CD4-positive, alpha-beta T cell treated with Interleukin-12 subunit alpha and Interleukin-12 subunit beta, for 1 hour (primary cell): Measurements from ENCODE around the gene ROCK2.
A peak's percentile ranks its signal among the peaks of the same experiment; 100 is the strongest.

Source experiments
- DNase-seq: peaks from one replicate; pipeline ENCODE4 v3.0.0-alpha.2; 2020

ROCK2 gene

DNA sequence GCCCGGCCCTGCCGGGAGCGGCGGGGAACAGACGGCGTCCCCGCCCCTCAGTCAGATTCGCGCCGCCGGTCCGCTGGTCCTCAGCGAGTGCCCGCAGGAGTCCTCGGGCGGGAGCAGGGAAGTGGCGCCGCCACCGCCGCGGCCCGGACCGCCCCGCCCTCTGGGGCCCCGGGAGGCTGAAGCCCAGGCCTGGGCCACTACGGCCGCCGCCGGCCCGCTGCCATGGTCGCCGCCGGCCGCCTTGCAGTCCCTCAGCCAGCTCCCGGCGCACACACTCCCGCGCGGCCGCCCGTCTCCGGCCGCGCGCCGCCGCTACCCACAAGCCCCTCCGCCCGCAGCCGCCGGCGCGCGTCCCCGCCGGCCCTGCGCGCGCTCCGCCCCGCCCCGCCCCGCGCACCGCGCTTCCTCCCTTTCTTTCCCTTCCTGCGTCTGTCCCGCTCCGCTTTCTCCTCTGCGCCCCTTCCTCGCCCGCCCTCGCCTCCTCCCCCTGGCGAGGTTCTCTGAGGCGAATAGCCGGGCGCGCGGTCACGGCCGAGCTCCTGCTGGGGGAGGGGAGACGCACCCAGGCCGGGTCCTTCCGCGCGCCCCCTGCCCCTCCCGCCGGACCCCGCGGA lies at the start of gene ROCK2:
Gene ROCK2, minus strand, starts transcription at position 295 of the 614 bp plus-strand sequence. CDS start 500 bp downstream, outside the sequence.
- DNase-seq: peak; percentile 72

DNA sequence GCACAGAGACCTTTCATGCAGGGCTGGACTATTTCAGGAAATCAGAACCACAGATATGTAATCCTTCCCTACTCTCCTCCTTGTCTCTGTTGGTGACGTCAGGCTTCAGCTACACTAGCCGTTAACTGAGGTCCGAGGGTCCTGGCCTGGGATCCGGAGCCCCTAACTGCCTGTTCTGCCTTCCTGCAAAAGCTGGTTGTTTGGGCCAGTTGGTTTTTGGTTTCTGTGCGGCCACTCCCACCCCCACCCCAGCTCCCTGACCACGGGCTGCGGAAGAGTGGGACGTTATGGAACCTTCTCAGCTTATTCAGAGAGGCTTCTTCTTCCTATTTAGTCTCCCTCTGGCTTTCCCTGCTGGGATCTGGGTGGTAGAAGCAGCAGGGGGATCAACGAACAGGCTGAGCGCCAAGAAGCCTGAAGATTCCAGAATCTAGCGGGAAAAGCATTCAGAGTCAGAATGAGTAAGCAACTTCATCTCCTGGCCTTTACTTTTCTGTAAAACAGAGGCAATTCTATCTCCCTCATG lies 49.3 kb upstream of the ROCK2 start:
- no peak for DNase-seq

DNA sequence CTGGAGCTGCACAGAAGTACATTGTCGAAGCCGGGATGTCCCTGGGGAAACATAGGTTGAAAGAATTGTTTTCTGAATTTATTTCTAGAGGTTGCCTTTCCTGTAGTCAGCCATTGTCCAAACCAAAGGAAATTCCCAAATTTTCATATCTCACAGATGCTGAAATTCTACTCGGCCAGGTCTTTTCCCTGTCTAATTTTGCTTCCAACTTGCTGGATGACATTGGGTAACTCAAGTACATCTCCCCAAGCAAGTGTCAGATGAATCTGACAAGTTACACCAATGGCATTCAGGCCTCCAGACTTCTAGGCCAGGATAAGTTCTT lies 47.5 kb upstream of the ROCK2 start:
- DNase-seq: no peak

DNA sequence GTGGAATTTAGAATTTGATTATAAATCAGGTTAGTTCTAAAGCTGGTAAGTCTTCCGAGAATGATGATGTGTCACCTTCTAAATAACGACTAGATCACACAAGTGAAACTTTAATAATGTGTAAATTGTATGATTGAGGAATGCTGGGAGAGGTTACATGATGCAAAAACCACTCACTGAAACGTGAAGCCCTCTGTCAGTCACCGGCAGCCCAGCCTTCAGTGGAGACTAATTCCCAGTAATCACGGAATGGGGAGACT lies 45.9 kb upstream of the ROCK2 start:
- no peak for DNase-seq

DNA sequence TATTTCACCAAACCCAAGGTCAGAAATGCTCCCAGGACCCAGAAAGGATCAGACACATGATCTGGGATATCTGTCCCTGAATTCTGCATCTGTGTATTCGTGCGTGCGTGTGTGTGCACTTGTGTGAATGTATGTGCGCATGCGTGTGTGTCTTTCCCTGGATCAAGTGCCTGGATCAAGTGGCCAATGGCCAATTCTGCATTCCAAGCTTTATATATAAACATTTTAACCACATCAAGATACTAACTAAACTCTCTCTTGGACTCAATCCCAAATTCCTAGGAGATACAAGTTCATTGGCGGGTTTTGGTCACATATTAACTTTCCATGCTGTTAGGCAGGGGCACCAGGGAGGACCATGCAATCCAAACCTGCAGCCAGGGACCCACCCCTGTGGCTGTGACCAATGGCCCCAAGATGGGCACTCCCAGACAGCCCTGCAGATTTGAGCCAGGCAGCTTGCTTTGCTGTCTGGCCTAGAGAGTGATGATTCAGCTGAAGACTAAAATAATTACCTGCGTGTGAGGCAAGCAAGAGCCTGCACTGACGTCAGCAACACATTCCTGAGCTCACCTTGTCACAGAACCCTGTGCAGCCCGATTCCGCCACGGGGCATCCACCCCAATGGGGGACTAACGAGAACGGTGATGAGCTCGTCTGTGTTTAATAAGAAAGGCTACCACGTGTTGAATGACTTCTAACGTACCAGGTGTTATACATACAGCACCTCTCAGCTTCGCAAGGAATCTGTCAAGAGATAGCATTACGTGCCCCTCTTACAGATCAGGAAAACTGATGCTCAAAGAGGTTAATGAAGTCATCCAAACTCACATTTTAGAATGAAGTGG lies 45.3 kb upstream of the ROCK2 start:
- DNase-seq: no peak

DNA sequence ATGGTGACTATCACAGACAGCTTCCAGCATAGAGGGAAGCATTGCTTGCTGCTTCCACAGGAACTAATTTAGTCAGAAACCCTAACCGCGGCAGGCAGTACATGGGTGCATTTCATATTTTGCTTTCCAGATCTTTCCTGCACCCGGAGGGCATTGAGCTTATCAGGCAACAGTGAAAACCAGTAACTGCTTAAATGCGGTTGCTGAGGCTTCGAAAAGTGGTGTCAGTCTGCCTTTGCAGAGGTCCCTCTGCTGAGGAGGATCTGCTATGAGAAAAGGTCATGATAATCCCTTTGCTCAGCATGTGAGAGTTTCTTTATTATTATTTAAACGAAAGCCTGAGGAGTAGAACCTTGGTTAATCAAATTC lies 44.6 kb upstream of the ROCK2 start:
- no peak for DNase-seq

DNA sequence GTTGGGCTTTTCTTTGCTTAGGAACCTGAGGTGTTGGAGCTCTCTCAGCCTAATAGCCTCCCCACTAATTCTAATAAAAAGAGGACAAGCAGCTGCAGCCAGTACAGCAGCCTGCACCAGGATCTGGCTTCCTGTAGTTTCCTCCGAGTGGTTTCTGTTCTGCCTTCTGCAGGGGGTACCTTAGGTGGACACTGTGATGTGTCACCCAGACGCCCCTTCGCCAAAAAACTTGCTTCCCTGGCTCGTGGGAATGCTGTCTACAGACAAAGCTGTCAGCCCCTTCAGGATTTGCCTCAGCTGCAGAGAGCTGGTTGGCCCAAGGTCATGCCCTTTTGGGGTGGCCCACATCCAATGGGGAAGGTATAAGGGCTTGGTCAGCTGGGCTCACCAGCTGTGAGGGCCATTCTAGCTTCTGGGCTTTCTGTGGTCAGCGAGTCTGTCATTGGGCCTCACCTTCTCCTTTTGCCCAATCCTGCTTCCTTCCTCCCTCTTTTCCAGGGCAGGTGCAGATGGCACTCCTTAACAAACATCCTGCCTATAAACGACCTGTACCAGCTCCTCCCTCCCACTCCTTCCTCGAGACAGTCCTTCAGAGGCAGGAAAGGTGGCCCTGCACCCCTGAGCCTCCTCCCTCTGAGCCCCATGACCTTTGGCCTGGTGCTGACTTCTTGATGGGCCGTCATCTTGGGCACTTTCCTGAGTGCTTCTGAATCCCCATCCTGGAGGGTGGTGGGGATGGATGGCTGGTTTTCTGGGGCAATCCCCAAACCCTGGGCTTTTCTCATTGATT lies 44.0 kb upstream of the ROCK2 start:
- no peak for DNase-seq

DNA sequence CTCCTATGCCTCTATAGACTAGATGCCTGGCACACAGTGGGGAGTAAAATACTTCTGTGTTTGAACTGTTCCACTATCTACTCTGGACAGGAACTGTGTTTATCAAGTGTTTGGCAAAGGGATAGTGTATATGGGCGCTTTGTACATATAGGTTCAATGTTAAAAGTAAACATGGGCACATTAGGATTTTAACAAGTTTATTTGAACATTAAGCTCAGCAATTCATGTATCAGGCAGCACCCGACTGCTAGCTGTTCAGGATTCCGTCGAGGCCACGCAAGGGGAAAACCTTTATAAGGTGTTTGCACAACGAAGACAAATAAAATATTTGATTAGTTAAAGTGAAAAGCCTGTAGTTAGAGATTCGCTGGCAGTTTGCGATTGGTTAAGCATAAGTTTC lies 43.4 kb upstream of the ROCK2 start:
- no peak for DNase-seq

DNA sequence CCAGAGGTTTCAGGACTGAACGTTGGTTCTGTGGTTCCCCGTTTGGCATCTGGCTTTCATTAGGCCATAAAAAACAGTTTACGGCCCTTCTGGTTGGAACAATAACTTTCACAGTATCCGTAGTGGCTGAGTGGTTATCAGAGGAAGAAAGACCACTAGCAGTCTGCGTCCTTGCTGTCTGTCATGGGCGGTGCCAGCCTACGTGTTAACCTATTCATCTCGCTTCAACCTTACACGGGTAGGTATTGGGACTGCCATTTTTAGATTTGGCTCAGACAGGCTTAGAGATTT lies 42.6 kb upstream of the ROCK2 start:
- DNase-seq: no peak

DNA sequence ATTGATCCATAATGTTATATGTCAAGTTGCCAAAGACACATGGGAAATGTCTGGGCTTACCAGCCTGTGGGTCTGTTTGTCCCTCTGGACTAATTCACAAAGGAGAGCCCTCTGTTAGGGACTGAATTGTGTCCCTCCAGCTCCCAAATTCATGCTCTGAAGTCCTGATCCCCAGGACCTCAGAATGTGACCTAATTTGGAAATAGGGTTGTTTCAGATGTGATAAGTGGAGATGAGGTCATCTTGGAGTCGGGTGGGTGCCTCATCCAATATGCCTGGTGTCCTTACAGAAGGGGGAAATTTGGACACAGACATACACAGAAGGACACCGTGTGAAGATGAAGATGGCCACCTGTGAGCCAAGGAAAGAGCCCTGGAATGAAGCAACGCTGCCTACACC lies 41.4 kb upstream of the ROCK2 start:
- DNase-seq: no peak

DNA sequence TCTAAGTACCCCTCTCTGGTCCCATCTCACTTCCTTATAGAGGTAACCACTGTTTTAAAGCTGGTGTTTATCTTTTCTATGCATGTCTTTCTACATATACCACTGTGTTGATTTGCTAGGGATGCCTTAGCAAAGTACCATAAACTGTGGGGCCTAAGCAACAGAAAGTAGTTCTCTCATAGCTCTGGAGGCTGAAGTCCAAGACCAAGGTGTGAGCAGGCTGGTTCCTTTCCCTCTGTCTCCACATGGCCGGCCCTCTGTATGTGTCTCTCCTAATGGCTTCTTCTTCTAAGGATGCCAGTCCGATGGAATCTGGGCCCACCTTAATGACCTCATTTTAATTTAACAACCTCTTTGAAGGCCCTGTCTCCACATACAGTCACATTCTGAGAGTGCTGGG lies 40.8 kb upstream of the ROCK2 start:
- DNase-seq: no peak

DNA sequence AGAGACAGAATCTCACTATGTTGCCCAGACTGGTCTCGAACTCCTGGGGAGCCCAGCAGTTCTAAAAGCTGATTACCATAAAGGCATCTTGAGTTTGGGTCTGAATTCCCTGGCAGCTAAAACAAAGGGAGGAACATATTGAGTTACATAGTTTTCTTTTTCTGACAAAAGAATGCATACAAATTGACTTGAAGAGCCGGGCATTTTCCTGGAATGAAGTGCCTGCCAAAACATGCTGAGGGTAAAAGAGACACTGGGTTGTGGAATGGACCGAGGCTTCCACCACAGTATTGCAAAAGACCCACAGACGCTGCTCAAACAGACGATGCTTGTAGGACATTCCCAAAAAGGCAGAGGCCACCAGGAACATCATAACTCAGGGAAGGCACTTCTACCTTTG lies 35.1 kb upstream of the ROCK2 start:
- DNase-seq: no peak

DNA sequence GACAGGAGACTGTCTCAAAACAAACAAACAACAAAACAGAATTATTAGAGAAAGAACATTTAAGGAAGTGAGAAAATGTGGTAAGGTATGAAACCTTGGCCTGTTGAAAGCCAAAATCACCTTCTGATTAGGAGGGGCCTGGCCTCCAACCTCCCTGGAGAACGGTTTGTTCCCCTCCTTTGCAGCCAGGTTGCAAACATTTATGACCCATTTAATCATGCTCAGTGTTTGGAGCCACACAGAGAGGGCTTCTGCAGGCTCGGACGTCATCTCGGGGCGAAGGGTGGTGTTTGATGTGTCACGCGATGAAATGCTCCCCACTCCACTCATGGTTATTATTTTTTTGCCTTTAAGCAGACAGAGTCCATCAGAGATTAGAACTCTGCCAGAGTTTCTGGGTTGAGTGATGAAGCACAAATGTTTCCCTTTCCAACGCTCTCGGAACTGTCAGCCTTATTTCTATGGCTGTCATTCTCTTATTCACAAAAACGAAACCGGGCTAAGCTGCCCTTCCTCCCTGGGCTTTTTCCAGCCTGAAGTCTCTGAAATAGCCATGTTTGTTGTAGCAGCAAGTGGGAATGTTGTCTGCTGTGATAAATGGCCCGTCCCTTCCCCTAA lies 33.6 kb upstream of the ROCK2 start:
- no peak for DNase-seq

DNA sequence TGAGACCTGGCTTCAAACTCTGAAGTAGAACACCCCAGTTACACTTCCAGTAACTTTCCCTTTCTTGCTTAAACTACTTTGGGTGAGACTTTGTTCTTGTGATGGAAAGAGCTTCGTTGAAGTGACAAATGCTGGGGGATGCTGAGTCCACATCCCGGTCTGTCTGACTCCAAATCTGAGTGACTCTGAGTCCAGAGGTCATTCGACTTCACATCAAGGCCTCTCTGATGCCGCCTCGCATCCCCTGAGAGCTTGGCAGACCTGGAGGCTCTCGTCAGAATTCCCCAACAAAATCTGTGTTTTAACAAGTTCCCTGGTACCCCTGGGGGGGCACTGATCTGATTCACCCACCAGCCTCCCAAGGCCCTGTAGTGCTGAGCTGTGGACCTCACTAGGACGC lies 31.6 kb upstream of the ROCK2 start:
- no peak for DNase-seq

DNA sequence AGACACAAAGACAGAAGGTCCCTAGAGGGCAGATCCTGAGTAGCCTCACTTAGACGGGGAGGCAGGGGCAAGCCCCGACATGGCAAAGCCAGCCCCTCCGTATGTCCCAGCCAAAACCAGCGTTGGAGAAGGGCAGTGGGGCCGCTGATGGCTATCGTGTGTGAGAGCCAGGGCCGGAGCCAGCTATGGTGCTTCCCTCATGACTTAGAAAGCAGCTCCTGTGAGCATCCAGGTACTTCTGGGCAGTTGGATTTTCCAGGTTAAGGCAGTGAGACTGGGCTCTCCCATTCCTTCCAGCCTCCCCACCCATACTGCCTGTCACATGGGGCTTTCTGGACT lies 31.2 kb upstream of the ROCK2 start:
- no peak for DNase-seq

DNA sequence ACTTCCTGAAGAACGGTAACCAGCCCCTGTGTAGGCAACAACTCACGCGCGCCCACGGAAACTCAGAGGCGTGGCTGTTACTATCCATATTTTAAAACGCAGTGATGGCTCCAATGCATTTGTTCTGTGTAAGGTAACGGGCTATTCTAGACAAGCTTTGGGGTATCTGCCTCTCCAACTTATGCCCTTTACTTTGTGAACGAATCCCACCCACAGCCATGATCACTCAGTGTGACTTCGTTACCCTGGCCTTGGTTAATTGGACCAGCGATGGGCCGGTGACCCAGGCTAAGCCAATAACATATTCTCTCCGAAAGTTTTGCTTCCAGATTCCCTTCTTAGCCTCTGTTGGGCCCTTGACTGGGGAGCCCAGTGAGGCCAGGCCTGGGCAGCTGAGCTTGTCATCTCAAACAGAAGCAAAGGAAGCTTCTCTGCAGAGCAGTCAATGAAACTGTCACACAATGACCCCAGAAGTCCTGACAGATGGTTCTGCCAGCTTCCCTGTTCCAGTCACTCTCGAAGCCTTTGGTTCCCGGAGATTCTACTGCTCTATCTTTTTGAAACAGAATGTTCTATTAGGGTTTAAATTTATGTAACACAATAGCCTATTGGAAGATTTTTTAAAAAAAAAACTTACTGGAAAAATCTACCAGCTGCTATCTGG lies 30.7 kb upstream of the ROCK2 start:
- no peak for DNase-seq

DNA sequence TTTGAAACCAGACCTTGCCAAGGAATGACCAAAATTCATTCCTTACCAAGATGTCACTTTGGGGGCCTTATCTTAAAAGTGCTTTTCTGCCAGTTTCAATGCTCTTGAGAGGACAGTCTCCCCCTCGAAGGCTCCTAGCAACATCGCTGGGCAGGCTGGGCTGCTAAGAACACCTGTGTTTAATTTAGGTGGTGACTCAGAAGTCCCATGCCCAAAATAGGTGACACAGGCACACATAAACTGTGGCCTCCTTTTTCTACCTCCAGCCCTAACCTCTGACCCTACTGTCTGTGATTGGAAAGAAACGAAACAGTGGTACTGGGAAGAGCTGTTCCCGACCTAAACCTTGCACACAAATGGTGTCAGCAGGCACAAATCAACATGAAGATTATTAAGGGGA lies 28.7 kb upstream of the ROCK2 start:
- no peak for DNase-seq

DNA sequence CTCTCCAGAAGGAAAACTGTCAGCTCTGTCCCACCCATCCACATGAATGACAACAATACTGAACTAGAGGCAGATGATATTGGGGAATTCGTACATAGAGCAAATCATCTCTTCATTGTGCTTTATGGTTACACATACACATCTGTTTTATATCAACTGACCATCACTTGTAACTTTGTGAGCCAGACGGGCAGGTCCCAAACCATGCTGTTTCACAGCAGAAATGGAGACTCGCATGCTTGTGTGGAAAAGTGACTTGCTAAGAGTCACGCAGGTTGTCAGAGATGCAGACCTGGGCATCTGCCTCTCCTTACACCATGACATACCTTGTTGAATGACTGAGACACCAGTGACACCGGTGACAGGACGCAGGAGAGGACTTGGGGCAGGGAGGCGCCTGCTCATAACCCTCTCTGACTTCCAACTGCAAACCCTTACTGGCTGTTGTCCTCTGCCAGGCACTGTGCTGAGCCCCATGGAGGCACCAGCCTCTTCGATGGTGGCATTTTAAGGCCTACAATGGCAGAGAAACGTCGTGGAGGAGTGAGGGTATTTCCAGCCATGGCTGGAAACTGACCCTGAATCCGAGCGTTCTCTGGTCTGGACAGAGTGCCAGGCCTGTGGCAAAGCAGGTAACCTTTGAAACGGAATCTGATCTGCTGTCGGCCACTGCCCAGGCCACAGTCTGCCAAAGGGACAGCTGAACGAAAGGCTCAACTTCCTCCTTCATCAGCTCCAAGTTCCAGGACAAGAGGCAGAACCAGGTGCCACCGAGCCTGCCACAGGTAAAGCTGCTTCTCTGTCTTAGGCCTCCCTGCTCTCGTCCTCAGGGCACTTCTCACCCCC lies 26.9 kb upstream of the ROCK2 start:
- no peak for DNase-seq

DNA sequence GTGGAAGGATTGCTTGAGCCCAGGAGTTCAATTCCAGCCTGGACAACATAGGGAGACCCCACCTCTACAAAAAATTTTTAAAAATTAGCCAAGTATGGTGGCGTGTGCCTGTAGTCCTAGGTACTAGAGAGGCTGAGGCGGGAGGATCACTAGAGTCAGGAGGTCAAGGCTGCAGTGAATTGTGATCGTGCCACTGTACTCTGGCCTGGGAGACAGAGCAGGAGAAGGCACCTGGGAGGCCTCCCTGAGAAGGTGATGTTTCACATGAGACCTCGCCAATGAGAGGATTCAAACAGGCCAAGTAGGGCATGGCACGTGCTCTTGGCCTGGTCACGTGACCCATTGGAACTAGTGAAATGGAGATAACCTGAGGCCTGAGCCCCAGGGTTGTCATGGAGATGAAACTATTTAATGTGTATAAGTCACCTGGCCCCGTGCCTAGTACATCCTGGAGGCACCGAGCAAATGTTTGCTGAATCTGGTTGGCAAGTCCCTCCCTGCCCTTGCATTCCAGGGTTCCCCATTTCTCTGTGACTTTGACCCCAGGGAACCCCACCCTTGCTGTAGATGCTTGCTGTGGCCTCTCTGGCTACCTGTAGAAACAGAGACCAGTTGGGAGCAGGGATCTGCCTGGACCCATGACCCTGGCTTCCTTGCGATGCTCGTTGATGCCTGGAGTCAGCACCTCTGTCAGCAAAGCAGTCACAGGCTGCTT lies 26.1 kb upstream of the ROCK2 start:
- no peak for DNase-seq

DNA sequence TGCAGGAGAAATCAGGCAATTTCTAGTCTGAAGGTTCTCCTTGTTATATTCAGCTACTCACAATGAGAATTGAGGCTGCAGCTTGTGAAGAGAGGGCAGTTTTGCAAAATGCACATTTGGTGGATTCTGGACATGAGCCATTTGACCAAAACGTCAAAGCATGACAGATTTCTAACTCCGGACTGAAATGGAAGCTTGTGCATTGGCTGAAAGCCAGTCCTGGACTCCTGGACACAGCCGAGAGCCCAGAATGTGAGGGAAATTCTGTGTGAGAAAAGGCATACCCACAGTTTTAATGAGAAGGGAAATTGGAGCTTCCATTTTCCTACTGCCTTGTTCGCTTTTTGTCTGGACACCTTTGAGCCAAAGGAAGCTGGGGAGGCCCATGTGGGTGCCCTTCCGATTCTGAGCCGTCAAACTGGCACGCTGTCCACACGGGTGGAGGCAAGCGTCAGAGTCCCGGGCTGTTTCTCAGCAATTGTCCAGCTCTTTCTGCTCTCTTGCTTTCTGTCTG lies 23.7 kb upstream of the ROCK2 start:
- no peak for DNase-seq

DNA sequence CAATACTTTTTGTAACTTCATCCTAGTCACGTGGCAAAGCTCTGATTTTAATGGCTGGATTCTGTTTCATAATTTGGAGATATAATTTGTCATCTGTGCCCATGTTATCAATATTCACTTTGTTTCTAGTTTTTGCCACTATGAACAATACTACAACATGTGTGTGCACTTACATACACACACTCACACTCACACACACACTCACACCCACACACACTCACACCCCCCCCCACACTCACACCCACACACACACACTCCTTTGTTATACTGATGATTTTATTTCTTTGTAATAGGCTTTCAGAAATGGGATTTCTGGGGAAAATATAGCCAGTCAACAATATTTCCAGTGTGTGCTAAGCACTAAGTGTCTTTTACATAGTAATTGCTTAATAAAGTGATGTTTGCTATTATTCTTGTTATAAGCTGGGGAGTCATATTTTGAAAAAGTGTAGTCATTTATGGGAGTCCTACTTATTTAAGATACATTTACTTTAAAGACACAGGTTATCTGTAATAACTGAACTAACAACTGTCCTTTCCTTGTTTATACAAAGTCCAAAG lies 22.8 kb upstream of the ROCK2 start:
- DNase-seq: no peak
